K562 (cell line): ENCODE data around the gene TENM4. TPM values are rescaled to one million over a fixed set of nuclear protein-coding genes. Genes with fewer than 3 reads are reported as not detected.

ENCODE experiments used
- ATAC-seq: fragments of 200-7000 bp; cut with Tn5 transposase; 3 replicates; pipeline ENCODE4 v1.9.1; 2020; ENCODE audit warnings: moderate library complexity
- BruUV-seq: library from RNA; stranded (reverse); fragments of 400-500 nt; replicated peaks from 2 replicates; lab custom pipeline; 2021; lab: Mats Ljungman, UMichigan
- CTCF ChIA-PET: fragments of 300-600 bp; formaldehyde crosslinking; extraction: SDS; loops from one replicate; lab custom pipeline; 2021; ENCODE audit warnings: low intra/inter-chr PET ratio; lab: Yijun Ruan, JAX
- POLR2A ChIA-PET: fragments of 300-600, 350-650 bp; sonication (Branson Sonifier 250); formaldehyde crosslinking; extraction: SDS; loops from one replicate; lab custom pipeline; 2021; ENCODE audit warnings: antibody characterized with exemption, inconsistent platforms; lab: Yijun Ruan, JAX
- DNase-seq, 4 experiments: peaks; one replicate each; pipeline versions ENCODE4 v3.0.0 to v3.0.0-alpha.2; 2011 to 2018; ENCODE audit warnings: low spot score in 3 of 4, mixed read lengths in 3 of 4; ENCODE audit errors: extremely low read depth in 1 of 4
- FAIRE-seq: peaks from 2 replicates; lab custom pipeline; 2011; peaks lifted over from hg19 to GRCh38; lab: Jason Lieb, UNC
- H2AFZ ChIP-seq: 2 replicates; pipeline ENCODE4 v1.6.0; 2011; ENCODE audit warnings: low read depth, low read length, control low read depth, inconsistent platforms
- H3K27ac ChIP-seq: fragments of 200-600 bp; 3 replicates; pipeline ENCODE4 v1.8.0; 2011; ENCODE audit warnings: low read depth, mild to moderate bottlenecking, control low read depth, inconsistent platforms, low read length, moderate library complexity, mixed read lengths; ENCODE audit errors: extremely low read depth
- H3K27me3 ChIP-seq, 2 experiments: fragments of 300-600 bp in 1 of 2; 2 replicates in 1 of 2; 3 replicates in 1 of 2; pipeline versions ENCODE4 v1.6.0 to v1.8.0; 2011; ENCODE audit warnings: inconsistent platforms in 2 of 2, low read length in 2 of 2, mild to moderate bottlenecking in 1 of 2, mixed read lengths in 1 of 2, moderate library complexity in 1 of 2; ENCODE audit not compliant: control insufficient read depth in 2 of 2, insufficient read depth in 2 of 2
- H3K36me3 ChIP-seq: fragments of 300-600 bp; 3 replicates; pipeline ENCODE4 v1.8.0; 2011; ENCODE audit warnings: mild to moderate bottlenecking, low read length, inconsistent platforms; ENCODE audit not compliant: control insufficient read depth, insufficient read depth
- H3K4me1 ChIP-seq, 2 experiments: fragments of 200-600 bp in 1 of 2; replicated peaks in 1 of 2; 2 replicates in 1 of 2; 3 replicates in 1 of 2; pipeline versions ENCODE4 v1.5.1 to v1.8.0; 2011; ENCODE audit warnings: inconsistent platforms in 2 of 2, low read length in 2 of 2, mild to moderate bottlenecking in 1 of 2, mixed read lengths in 1 of 2, moderate library complexity in 1 of 2; ENCODE audit not compliant: control insufficient read depth in 2 of 2, insufficient read depth in 2 of 2
- H3K4me2 ChIP-seq: 2 replicates; pipeline ENCODE4 v1.6.1; 2011; ENCODE audit warnings: low read length, control low read depth, inconsistent platforms, mixed read lengths; ENCODE audit not compliant: insufficient read depth
- H3K4me3 ChIP-seq: fragments of 200-600 bp; sonication (generic), shearing (Covaris generic); 2 replicates; pipeline ENCODE4 v1.5.1; 2016; ENCODE audit warnings: control low read depth, inconsistent platforms
- H3K79me2 ChIP-seq: fragments of 200-600 bp; 3 replicates; pipeline ENCODE4 v1.8.0; 2011; ENCODE audit warnings: low read length, inconsistent platforms; ENCODE audit not compliant: control insufficient read depth, insufficient read depth
- H3K9ac ChIP-seq, 2 experiments: 2 replicates each; pipeline versions ENCODE4 v1.6.0 to v1.6.1; 2011; ENCODE audit warnings: low read depth in 2 of 2, low read length in 2 of 2, control low read depth in 1 of 2, inconsistent platforms in 1 of 2, mild to moderate bottlenecking in 1 of 2, mixed read lengths in 1 of 2; ENCODE audit not compliant: insufficient read depth in 1 of 2
- H3K9me1 ChIP-seq: one replicate; pipeline ENCODE4 v1.6.0; 2011; ENCODE audit warnings: inconsistent platforms, mild to moderate bottlenecking, low read length, moderate library complexity; ENCODE audit not compliant: control insufficient read depth, insufficient read depth
- H3K9me3 ChIP-seq: replicated peaks from 2 replicates; pipeline ENCODE4 v1.5.1; 2011; ENCODE audit warnings: low read depth, low read length, inconsistent platforms; ENCODE audit not compliant: control insufficient read depth, insufficient read depth
- H4K20me1 ChIP-seq: replicated peaks from 2 replicates; pipeline ENCODE4 v1.6.1; 2011; ENCODE audit warnings: low read length, inconsistent platforms, mixed read lengths; ENCODE audit not compliant: control insufficient read depth, insufficient read depth
- CREB3L1 ChIP-seq: fragments of 450-650 bp; IDR thresholded peaks from 2 replicates; pipeline ENCODE4 v1.6.1; 2014; ENCODE audit warnings: low read depth, mild to moderate bottlenecking, moderate library complexity, borderline replicate concordance
- CTBP1 ChIP-seq: fragments of 450-650 bp; IDR thresholded peaks from 2 replicates; pipeline ENCODE4 v1.6.1; 2016; ENCODE audit warnings: borderline replicate concordance
- ESRRA ChIP-seq: fragments of 450-650 bp; IDR thresholded peaks from 2 replicates; pipeline ENCODE4 v1.6.1; 2014; ENCODE audit warnings: low read depth, mild to moderate bottlenecking, moderate library complexity, borderline replicate concordance
- KLF10 ChIP-seq: fragments of 250-450 bp; sonication (Bioruptor Pico); IDR thresholded peaks from 2 replicates; pipeline ENCODE4 v1.6.1; 2021; ENCODE audit warnings: matching md5 sums
- LCOR ChIP-seq: sonication (generic); formaldehyde crosslinking; IDR thresholded peaks from 2 replicates; pipeline ENCODE4 v1.8.0; 2022; ENCODE audit warnings: mild to moderate bottlenecking, missing genetic modification reagents
- MAFF ChIP-seq: IDR thresholded peaks from 2 replicates; pipeline ENCODE4 v1.6.1; 2012; ENCODE audit warnings: low read length, improper control_type of control experiment
- MAX ChIP-seq: sonication (generic); formaldehyde crosslinking; IDR thresholded peaks from 2 replicates; pipeline ENCODE4 v1.9.0; 2022; ENCODE audit warnings: mild to moderate bottlenecking, missing genetic modification reagents
- MYBL2 ChIP-seq, 2 experiments: fragments of 450-650 bp in 1 of 2; sonication (generic) in 1 of 2; formaldehyde crosslinking in 1 of 2; IDR thresholded peaks; 2 replicates each; pipeline versions ENCODE4 v1.6.1 to v1.8.1; 2017 to 2022; ENCODE audit warnings: borderline replicate concordance in 1 of 2, inconsistent platforms in 1 of 2, low read depth in 1 of 2, mild to moderate bottlenecking in 1 of 2, missing genetic modification reagents in 1 of 2, moderate library complexity in 1 of 2
- NEUROD1 ChIP-seq: fragments of 150-350 bp; IDR thresholded peaks from 2 replicates; pipeline ENCODE4 v1.6.1; 2014; ENCODE audit warnings: borderline replicate concordance, low read length, low read depth; ENCODE audit not compliant: partially characterized antibody
- PML ChIP-seq: IDR thresholded peaks from 2 replicates; pipeline ENCODE4 v1.6.1; 2012; ENCODE audit warnings: low read length, inconsistent platforms
- POLR2H ChIP-seq: IDR thresholded peaks from 2 replicates; pipeline ENCODE4 v1.6.1; 2016; ENCODE audit warnings: missing genetic modification characterization, low read depth, mild to moderate bottlenecking, control low read depth, missing compliant biosample characterization, moderate library complexity
- RBM39 ChIP-seq: fragments of 200-400 bp; formaldehyde crosslinking; optimal IDR thresholded peaks from 2 replicates; pipeline ENCODE3; 2018; ENCODE audit warnings: low read depth, low read length
- RFX5 ChIP-seq: IDR thresholded peaks from 2 replicates; pipeline ENCODE4 v1.6.1; 2011; ENCODE audit warnings: low read depth, mild to moderate bottlenecking, improper control_type of control experiment, low read length
- SMC3 ChIP-seq: conservative IDR thresholded peaks from 2 replicates; pipeline ENCODE4 v1.6.1; 2011; ENCODE audit warnings: low read depth, low read length, improper control_type of control experiment; ENCODE audit not compliant: insufficient read depth
- ZNF316 ChIP-seq: fragments of 450-650 bp; IDR thresholded peaks from 2 replicates; pipeline ENCODE4 v1.6.1; 2016
- WGBS: fragments of 100-300 bp; shearing (Covaris generic); methylation state at CpG from one replicate; pipeline ENCODE4 v1.1.6; 2016; ENCODE audit warnings: low coverage, mixed read lengths; ENCODE audit not compliant: insufficient coverage; ENCODE audit errors: missing lambda C conversion rate; 5-methylcytosine and 5-hydroxymethylcytosine counted together
- in situ Hi-C: fragments of 300-500 bp; cut with MboI; formaldehyde crosslinking; loops from 4 replicates; pipeline ENCODE4 v1.15.0; 2018; ENCODE audit warnings: inconsistent platforms, mixed read lengths
- intact Hi-C: fragments of 100-400 bp; cut with micrococcal nuclease; formaldehyde crosslinking; loops from 2 replicates; pipeline ENCODE4 v1.14.2; 2022
- polyA plus RNA-seq, 8 experiments: library from polyadenylated mRNA; depleted of rRNA in 4 of 8; stranded (reverse) in 5 of 8; unstranded in 3 of 8; fragments of >200 nt; fragmentation: Nextera tagmentation in 2 of 8; fragmentation: Illumina TruSeq in 1 of 8; extraction: Ambion mirVana in 2 of 8; extraction: Trizol in 1 of 8; gene quantifications; 2 replicates each; pipeline versions ENCODE4 v1.2.1 to v1.2.3, GENCODE V29; 2011 to 2014; ENCODE audit warnings: inconsistent platforms in 1 of 8, missing spikeins in 1 of 8
- total RNA-seq, 7 experiments: library from RNA; depleted of rRNA in 6 of 7; stranded (reverse); fragments of >200 nt in 6 of 7; fragmentation: Illumina TruSeq in 2 of 7; extraction: Trizol in 2 of 7; gene quantifications; 2 replicates each; pipeline versions ENCODE4 v1.2.1 to v1.2.3, GENCODE V29; 2011 to 2021; ENCODE audit warnings: low replicate concordance in 1 of 7
- TF ChIP-seq, protein P1 (sequence below): sonication (generic); formaldehyde crosslinking; IDR thresholded peaks from 2 replicates; pipeline ENCODE4 v1.8.0; 2022; ENCODE audit warnings: mild to moderate bottlenecking, missing genetic modification reagents
- TF ChIP-seq, protein P2 (sequence below): fragments of 450-650 bp; formaldehyde crosslinking; IDR thresholded peaks from 2 replicates; pipeline ENCODE4 v1.4.0; 2020; ENCODE audit warnings: mild to moderate bottlenecking, moderate library complexity

TENM4 gene
- total and polyA plus RNA-seq, 9 of the 15 experiments (the other 6 are each of a cell fraction or from before 2014, with no cell fraction given): 0.16 TPM; not detected in 8

DNA sequence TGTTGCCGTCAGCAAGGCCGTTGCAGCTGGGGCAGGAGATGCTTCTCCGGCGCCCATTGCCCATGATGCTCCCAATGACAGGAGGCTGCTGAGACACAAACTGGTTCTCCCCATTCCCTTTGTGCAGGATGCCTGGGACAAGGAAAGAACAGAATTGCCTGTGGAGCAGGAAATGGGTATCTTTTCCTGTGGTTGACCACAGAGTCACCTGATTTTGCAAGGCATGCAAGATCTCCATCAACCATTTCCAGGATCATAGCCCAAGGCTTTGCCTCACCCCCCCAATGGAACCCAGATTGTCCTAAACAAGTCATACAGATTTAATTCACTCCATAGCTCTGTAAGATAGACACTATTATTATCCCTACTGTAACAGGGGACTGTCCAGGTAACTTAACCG, 718.0 kb downstream of the TENM4 start:
- FAIRE-seq (no peak), DNase-seq (no peak), ATAC-seq (no peak)
- WGBS: 1% methylated on average over 5 of the region's 5 CpGs
- H3K4me2 ChIP-seq: no peak overlapping the region
- no peaks in the 10 kb centered on the region for H3K9me1 ChIP-seq
- H4K20me1 ChIP-seq: no peaks in the 10 kb centered on the region
- no peak overlapping the region for H3K27ac ChIP-seq
- CTCF ChIA-PET: no interaction called here
- H3K9ac ChIP-seq: no peak overlapping the region
- no peaks in the 10 kb centered on the region for H3K36me3 ChIP-seq
- intact Hi-C loops: no loop called here
- no peaks in the 10 kb centered on the region for H3K9me3 ChIP-seq
- POLR2A ChIA-PET: interaction anchor here (1.0 to 1.7 kb wide), 2 partner anchors 9 to 12 kb away, joined by 4 to 5 read pairs; no protein-coding TSS in a partner anchor
- BruUV-seq: no TSS peak
- no peaks in the 10 kb centered on the region for H3K4me1 ChIP-seq
- H2AFZ ChIP-seq: no peak overlapping the region
- in situ Hi-C loops: no loop called here
- no peaks in the 10 kb centered on the region for H3K79me2 ChIP-seq
- H3K27me3 ChIP-seq: no peaks in the 10 kb centered on the region; a peak in 3 of 5 replicates
- no peak overlapping the region for H3K4me3 ChIP-seq
- TF ChIP-seq LCOR (no peak), CTBP1 (no peak), ZNF316 (no peak), SMC3 (no peak), ESRRA (no peak), MAX (CRISPR knock-in tag) (no peak), MAFF (no peak), RFX5 (no peak), KLF10 (CRISPR knock-in tag) (no peak), RBM39 (no peak), POLR2H (tag) (no peak), CREB3L1 (no peak), MYBL2 (IDR thresholded peaks at IDR 0.05; ENCODE audit: low read depth) (no peak), MYBL2 (CRISPR knock-in tag; IDR thresholded peaks at IDR 0.05; ENCODE audit: borderline replicate concordance) (no peak), NEUROD1 (no peak), PML (no peak)
- TF ChIP-seq, protein P1, sequence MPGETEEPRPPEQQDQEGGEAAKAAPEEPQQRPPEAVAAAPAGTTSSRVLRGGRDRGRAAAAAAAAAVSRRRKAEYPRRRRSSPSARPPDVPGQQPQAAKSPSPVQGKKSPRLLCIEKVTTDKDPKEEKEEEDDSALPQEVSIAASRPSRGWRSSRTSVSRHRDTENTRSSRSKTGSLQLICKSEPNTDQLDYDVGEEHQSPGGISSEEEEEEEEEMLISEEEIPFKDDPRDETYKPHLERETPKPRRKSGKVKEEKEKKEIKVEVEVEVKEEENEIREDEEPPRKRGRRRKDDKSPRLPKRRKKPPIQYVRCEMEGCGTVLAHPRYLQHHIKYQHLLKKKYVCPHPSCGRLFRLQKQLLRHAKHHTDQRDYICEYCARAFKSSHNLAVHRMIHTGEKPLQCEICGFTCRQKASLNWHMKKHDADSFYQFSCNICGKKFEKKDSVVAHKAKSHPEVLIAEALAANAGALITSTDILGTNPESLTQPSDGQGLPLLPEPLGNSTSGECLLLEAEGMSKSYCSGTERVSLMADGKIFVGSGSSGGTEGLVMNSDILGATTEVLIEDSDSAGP (CRISPR knock-in tag): no peak
- TF ChIP-seq, protein P2, sequence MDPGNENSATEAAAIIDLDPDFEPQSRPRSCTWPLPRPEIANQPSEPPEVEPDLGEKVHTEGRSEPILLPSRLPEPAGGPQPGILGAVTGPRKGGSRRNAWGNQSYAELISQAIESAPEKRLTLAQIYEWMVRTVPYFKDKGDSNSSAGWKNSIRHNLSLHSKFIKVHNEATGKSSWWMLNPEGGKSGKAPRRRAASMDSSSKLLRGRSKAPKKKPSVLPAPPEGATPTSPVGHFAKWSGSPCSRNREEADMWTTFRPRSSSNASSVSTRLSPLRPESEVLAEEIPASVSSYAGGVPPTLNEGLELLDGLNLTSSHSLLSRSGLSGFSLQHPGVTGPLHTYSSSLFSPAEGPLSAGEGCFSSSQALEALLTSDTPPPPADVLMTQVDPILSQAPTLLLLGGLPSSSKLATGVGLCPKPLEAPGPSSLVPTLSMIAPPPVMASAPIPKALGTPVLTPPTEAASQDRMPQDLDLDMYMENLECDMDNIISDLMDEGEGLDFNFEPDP: no peak
